ENCODE results near the gene OR9I1. TPM values are rescaled to one million over a fixed set of nuclear protein-coding genes. Genes with fewer than 3 reads are reported as not detected.

The OR9I1 gene
- total and polyA plus RNA-seq, 7 experiments from 2014 or later: not detected

DNA sequence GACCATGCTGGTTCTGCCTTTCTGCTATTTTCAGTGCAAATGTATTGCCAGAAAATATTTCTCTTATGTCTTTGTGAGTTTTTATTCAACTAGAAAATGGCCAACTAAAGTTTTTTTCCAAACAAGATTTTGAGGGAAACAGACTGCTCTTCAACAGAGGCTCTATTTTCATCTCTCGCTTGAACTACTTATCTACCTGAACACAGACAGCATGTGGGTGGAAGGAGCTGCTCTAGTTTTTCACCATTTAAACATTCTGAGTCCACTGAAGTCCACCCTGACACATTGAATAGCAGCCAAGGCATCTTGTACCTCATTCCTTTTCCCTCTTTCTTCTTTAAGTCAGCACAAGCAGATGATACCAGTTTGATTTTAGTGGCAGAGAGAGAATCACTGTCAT, 9.8 kb upstream of the OR9I1 start:
- Histone ChIP-seq H3K36me3 (ENCODE audit: control insufficient read depth in 2 of 3, insufficient read depth in 3 of 3, low read length in 3 of 3) (no peaks in the 10 kb centered on the region), H3K4me1 (ENCODE audit: control insufficient read depth in 2 of 2, insufficient read depth in 2 of 2, low read length in 2 of 2) (no peaks in the 10 kb centered on the region), H3K4me3 (ENCODE audit: low read length) (no peak overlapping the region), H3K27ac (ENCODE audit: low read depth, low read length) (no peak overlapping the region), H3K9me3 (ENCODE audit: control insufficient read depth in 2 of 3, low read length in 3 of 3) (no peaks in the 10 kb centered on the region), H3K27me3 (ENCODE audit: control insufficient read depth in 2 of 2, insufficient read depth in 2 of 2, low read length in 2 of 2) (no peaks in the 10 kb centered on the region)
- Mint-ChIP-seq H3K4me3 (no peak overlapping the region), H3K4me1 (no peaks in the 10 kb centered on the region), H3K36me3 (no peaks in the 10 kb centered on the region), H3K27me3 (peaks cover 0 to 8% (median 4%) of the 10 kb centered on the region in 5 donors), H3K9me3 (peaks cover 0 to 3% (median 0%) of the 10 kb centered on the region in 11 donors), H3K27ac (no peak overlapping the region)
- POLR2A ChIA-PET: no interaction called here
- CTCF ChIA-PET: no interaction called here
- no peak for DNase-seq
- intact Hi-C loops (cut with micrococcal nuclease): loop anchor here in 1 of 2 donors (10.0 kb wide), 1 partner anchor 390 kb away; no protein-coding TSS in a partner anchor
- ATAC-seq: no peak

DNA sequence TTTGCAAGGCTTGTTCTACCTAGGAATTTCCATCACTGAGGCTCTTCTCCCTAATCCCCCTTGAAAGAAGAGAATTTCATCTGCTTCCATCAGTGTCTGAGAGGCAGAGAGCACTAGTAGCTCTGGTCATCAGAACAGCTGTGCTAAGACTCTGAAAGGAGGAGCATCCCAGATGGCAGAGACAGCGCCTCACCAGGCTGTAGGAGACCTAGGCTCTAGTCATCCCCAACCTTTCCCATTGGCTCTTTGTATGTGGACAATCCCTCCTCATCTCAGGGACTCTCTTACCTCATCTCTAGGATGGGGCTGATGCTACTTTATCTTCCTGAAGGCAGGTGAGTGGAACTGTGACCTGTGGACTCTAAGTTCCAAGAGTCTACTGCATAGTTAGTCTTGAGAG, 8.8 kb upstream of the OR9I1 start:
- ATAC-seq (no peak), DNase-seq (no peak)
- Histone ChIP-seq H3K4me3 (ENCODE audit: low read length) (no peak overlapping the region), H3K36me3 (ENCODE audit: control insufficient read depth in 2 of 3, insufficient read depth in 3 of 3, low read length in 3 of 3) (no peaks in the 10 kb centered on the region), H3K4me1 (ENCODE audit: control insufficient read depth in 2 of 2, insufficient read depth in 2 of 2, low read length in 2 of 2) (no peaks in the 10 kb centered on the region), H3K27me3 (ENCODE audit: control insufficient read depth in 2 of 2, insufficient read depth in 2 of 2, low read length in 2 of 2) (no peaks in the 10 kb centered on the region), H3K27ac (ENCODE audit: low read depth, low read length) (no peak overlapping the region), H3K9me3 (ENCODE audit: control insufficient read depth in 2 of 3, low read length in 3 of 3) (no peaks in the 10 kb centered on the region)
- no peaks in the 10 kb centered on the region for H3K36me3 Mint-ChIP-seq
- no peak overlapping the region for H3K27ac Mint-ChIP-seq
- ChIA-PET CTCF (no interaction called here), POLR2A (no interaction called here)
- no peak overlapping the region for H3K4me3 Mint-ChIP-seq
- H3K9me3 Mint-ChIP-seq: peaks cover 0 to 3% (median 0%) of the 10 kb centered on the region in 11 donors
- H3K4me1 Mint-ChIP-seq: no peaks in the 10 kb centered on the region
- intact Hi-C loops (cut with micrococcal nuclease): loop anchor here in 1 of 2 donors (10.0 kb wide), 1 partner anchor 391 kb away; no protein-coding TSS in a partner anchor
- H3K27me3 Mint-ChIP-seq: peaks cover 0 to 8% (median 4%) of the 10 kb centered on the region in 5 donors

DNA sequence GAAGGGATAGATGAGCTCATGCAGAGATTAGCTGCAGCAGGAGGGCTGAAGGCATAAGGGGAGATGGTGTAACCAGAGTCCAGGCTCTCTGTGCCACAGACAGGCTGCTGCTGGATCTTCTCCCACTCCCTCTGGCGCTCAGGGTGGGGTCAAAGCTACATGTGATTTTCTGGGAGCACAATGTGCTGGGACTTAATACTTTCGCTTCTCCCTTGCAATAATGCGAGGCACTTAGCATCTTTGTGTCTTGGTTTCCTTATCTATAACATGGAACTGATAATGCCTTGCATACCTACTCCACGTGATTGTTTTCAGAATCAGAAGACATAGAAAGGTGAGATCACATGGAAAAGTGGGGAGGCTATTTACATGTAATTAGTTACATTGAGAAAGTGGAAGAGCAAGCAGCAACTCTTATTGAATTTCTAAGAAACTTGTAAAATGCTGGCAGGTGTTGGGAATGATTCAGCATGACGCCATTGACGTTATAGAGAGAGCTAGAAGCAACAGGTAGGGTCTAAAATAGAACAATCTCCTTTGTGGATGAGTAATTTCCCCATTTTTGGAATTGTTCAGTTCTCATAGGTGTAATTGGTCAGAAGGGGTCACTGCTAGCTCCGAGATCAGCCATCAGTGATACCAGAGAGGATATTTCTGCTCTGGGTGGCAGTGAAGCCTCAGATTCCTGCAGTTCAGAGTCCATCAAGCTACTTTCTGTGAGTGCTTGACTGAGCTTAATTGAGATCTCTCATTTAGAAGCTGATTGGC, 8.2 kb upstream of the OR9I1 start:
- Mint-ChIP-seq H3K27me3 (peaks cover 0 to 11% (median 3%) of the 10 kb centered on the region in 5 donors), H3K27ac (no peak overlapping the region), H3K4me3 (no peak overlapping the region), H3K36me3 (no peaks in the 10 kb centered on the region), H3K4me1 (no peaks in the 10 kb centered on the region), H3K9me3 (peaks cover 0 to 2% (median 0%) of the 10 kb centered on the region in 11 donors)
- CTCF ChIA-PET: interaction anchor here (0.6 kb wide), 1 partner anchor 360 kb away, joined by 3 read pairs; no protein-coding TSS in a partner anchor
- DNase-seq (no peak), ATAC-seq (no peak)
- Histone ChIP-seq H3K4me3 (ENCODE audit: low read length) (no peak overlapping the region), H3K27me3 (ENCODE audit: control insufficient read depth in 2 of 2, insufficient read depth in 2 of 2, low read length in 2 of 2) (no peaks in the 10 kb centered on the region), H3K27ac (ENCODE audit: low read depth, low read length) (no peak overlapping the region), H3K36me3 (ENCODE audit: control insufficient read depth in 2 of 3, insufficient read depth in 3 of 3, low read length in 3 of 3) (no peaks in the 10 kb centered on the region), H3K9me3 (ENCODE audit: control insufficient read depth in 2 of 3, low read length in 3 of 3) (no peaks in the 10 kb centered on the region), H3K4me1 (ENCODE audit: control insufficient read depth in 2 of 2, insufficient read depth in 2 of 2, low read length in 2 of 2) (no peaks in the 10 kb centered on the region)
- POLR2A ChIA-PET: no interaction called here
- intact Hi-C loops (cut with micrococcal nuclease): loop anchor here in 1 of 2 donors (10.0 kb wide), 1 partner anchor 391 kb away; no protein-coding TSS in a partner anchor

DNA sequence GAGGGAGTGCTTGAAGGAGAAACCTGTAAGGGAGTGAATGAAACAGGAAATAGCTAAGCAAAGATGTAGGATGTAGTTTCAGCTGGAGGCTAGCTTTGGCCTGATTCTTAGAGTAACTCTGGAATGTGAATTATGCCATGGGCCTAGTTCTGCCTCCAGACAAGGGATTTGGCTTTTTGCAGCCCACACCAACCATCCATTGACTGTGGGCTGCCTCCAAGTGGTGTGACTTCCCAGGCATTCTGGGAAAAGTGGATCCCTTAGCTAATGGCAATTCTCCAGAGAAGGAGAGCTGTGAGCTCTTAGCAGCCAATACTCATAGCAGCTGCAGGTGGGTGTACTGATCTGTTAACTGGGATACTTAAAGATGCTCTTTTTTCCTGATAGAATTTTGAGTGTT, 2.0 kb upstream of the OR9I1 start:
- Histone ChIP-seq H3K4me3 (ENCODE audit: low read length) (no peak overlapping the region), H3K4me1 (ENCODE audit: control insufficient read depth in 2 of 2, insufficient read depth in 2 of 2, low read length in 2 of 2) (no peaks in the 10 kb centered on the region), H3K9me3 (ENCODE audit: control insufficient read depth in 2 of 3, low read length in 3 of 3) (no peaks in the 10 kb centered on the region), H3K36me3 (ENCODE audit: control insufficient read depth in 2 of 3, insufficient read depth in 3 of 3, low read length in 3 of 3) (no peaks in the 10 kb centered on the region), H3K27me3 (ENCODE audit: control insufficient read depth in 2 of 2, insufficient read depth in 2 of 2, low read length in 2 of 2) (no peaks in the 10 kb centered on the region), H3K27ac (ENCODE audit: low read depth, low read length) (no peak overlapping the region)
- Mint-ChIP-seq H3K36me3 (no peaks in the 10 kb centered on the region), H3K4me3 (no peak overlapping the region), H3K4me1 (no peaks in the 10 kb centered on the region), H3K27me3 (peaks cover 0 to 19% (median 10%) of the 10 kb centered on the region in 5 donors), H3K9me3 (peaks cover 0 to 2% (median 0%) of the 10 kb centered on the region in 11 donors), H3K27ac (peak overlapping the region in 1 of 9 donors; percentile 31)
- CTCF ChIA-PET: no interaction called here
- POLR2A ChIA-PET: no interaction called here
- DNase-seq: no peak
- no peak for ATAC-seq
- intact Hi-C loops (cut with micrococcal nuclease): no loop called here

DNA sequence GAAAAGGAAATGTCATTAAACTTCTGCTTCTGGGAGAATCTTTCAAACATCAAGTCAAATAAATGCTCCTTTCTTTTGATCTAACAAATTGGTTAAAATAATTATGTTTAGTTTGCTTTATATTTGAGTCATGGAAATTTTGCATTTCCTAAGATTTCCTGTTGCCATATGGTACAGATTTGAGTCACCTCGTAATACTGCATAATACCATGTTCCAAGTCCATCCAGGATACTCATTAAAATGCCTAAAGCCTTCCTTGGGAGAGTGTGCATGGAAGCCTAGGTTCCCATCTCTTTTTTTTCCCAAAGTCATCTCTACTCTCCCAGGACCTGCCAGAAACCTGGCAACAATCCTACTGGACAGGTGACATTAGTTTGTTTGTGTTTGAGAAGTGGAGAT, 4.2 kb downstream of the OR9I1 start:
- intact Hi-C loops (cut with micrococcal nuclease): no loop called here
- H3K9me3 ChIP-seq (ENCODE audit: control insufficient read depth in 2 of 3, low read length in 3 of 3): no peaks in the 10 kb centered on the region
- no peaks in the 10 kb centered on the region for H3K27me3 ChIP-seq (ENCODE audit: control insufficient read depth in 2 of 2, insufficient read depth in 2 of 2, low read length in 2 of 2)
- DNase-seq: no peak
- no peaks in the 10 kb centered on the region for H3K36me3 ChIP-seq (ENCODE audit: control insufficient read depth in 2 of 3, insufficient read depth in 3 of 3, low read length in 3 of 3)
- H3K4me1 ChIP-seq (ENCODE audit: control insufficient read depth in 2 of 2, insufficient read depth in 2 of 2, low read length in 2 of 2): no peaks in the 10 kb centered on the region
- Mint-ChIP-seq H3K27ac (no peak overlapping the region), H3K36me3 (no peaks in the 10 kb centered on the region), H3K4me1 (no peaks in the 10 kb centered on the region), H3K4me3 (no peak overlapping the region), H3K9me3 (peaks cover 0 to 5% (median 0%) of the 10 kb centered on the region in 11 donors), H3K27me3 (peaks cover 0 to 48% (median 21%) of the 10 kb centered on the region in 5 donors)
- no peak overlapping the region for H3K27ac ChIP-seq (ENCODE audit: low read depth, low read length)
- CTCF ChIA-PET: no interaction called here
- no peak overlapping the region for H3K4me3 ChIP-seq (ENCODE audit: low read length)
- POLR2A ChIA-PET: no interaction called here
- no peak for ATAC-seq

DNA sequence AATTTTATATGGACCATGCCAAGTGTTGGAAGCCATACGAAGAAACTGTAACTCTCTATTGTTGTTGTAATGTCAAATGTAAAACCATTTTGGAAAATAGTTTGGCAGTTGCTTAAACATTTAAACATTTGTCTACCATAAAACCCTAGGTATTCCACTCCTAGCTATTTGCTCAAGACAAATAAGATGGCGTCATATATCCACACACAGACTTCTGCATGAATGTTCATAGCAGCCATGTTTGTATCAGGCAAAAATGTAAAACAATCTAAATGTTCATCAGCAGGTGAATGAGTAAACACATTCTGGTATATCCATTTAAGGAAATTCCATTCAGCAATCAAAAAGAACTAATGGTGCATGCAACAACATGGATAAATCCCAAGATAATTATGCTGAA, 27.9 kb downstream of the OR9I1 start:
- Histone ChIP-seq H3K4me3 (ENCODE audit: low read length) (no peak overlapping the region), H3K4me1 (ENCODE audit: control insufficient read depth in 2 of 2, insufficient read depth in 2 of 2, low read length in 2 of 2) (no peaks in the 10 kb centered on the region), H3K36me3 (ENCODE audit: control insufficient read depth in 2 of 3, insufficient read depth in 3 of 3, low read length in 3 of 3) (no peaks in the 10 kb centered on the region), H3K27ac (ENCODE audit: low read depth, low read length) (no peak overlapping the region), H3K9me3 (ENCODE audit: control insufficient read depth in 2 of 3, low read length in 3 of 3) (no peaks in the 10 kb centered on the region), H3K27me3 (ENCODE audit: control insufficient read depth in 2 of 2, insufficient read depth in 2 of 2, low read length in 2 of 2) (no peaks in the 10 kb centered on the region)
- Mint-ChIP-seq H3K9me3 (peaks cover 4 to 24% (median 9%) of the 10 kb centered on the region in 11 donors), H3K4me3 (no peak overlapping the region), H3K4me1 (no peaks in the 10 kb centered on the region), H3K27ac (no peak overlapping the region), H3K36me3 (peaks cover 0 to 7% (median 0%) of the 10 kb centered on the region in 5 donors), H3K27me3 (peaks cover 0 to 12% (median 4%) of the 10 kb centered on the region in 5 donors)
- ChIA-PET POLR2A (no interaction called here), CTCF (no interaction called here)
- ATAC-seq: no peak
- intact Hi-C loops (cut with micrococcal nuclease): no loop called here
- DNase-seq: no peak

DNA sequence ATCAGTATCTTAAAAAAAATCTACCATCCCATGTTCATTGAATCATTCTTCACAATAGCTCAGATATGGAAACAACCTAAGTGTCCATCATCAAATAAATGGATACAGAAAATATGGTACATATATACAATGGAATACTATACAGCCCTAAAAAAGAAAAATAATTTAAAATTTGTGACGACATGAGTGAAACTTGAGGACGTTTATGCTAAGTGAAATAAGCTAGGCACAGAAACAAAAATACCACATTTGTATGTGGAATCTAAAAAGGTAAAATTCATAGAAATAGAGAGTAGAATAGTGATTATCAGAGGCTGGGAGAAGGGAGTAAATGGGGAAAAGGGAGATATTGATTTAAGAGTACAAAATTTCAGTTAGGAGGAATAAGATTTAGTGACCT, 38.8 kb downstream of the OR9I1 start:
- Mint-ChIP-seq H3K36me3 (no peaks in the 10 kb centered on the region), H3K9me3 (peaks cover 0 to 18% (median 0%) of the 10 kb centered on the region in 11 donors), H3K27me3 (peaks cover 0 to 28% (median 8%) of the 10 kb centered on the region in 5 donors), H3K4me1 (no peaks in the 10 kb centered on the region), H3K27ac (no peak overlapping the region), H3K4me3 (no peak overlapping the region)
- intact Hi-C loops (cut with micrococcal nuclease): no loop called here
- no peak for DNase-seq
- no peaks in the 10 kb centered on the region for H3K4me1 ChIP-seq (ENCODE audit: control insufficient read depth in 2 of 2, insufficient read depth in 2 of 2, low read length in 2 of 2)
- no peaks in the 10 kb centered on the region for H3K36me3 ChIP-seq (ENCODE audit: control insufficient read depth in 2 of 3, insufficient read depth in 3 of 3, low read length in 3 of 3)
- CTCF ChIA-PET: no interaction called here
- no peak overlapping the region for H3K27ac ChIP-seq (ENCODE audit: low read depth, low read length)
- POLR2A ChIA-PET: no interaction called here
- H3K4me3 ChIP-seq (ENCODE audit: low read length): no peak overlapping the region
- ATAC-seq: no peak
- H3K9me3 ChIP-seq (ENCODE audit: control insufficient read depth in 2 of 3, low read length in 3 of 3): no peaks in the 10 kb centered on the region
- H3K27me3 ChIP-seq (ENCODE audit: control insufficient read depth in 2 of 2, insufficient read depth in 2 of 2, low read length in 2 of 2): no peaks in the 10 kb centered on the region

All from naive thymus-derived CD4-positive, alpha-beta T cell (primary cell).